ENCODE data around the gene NEK6.

Gene NEK6

DNA sequence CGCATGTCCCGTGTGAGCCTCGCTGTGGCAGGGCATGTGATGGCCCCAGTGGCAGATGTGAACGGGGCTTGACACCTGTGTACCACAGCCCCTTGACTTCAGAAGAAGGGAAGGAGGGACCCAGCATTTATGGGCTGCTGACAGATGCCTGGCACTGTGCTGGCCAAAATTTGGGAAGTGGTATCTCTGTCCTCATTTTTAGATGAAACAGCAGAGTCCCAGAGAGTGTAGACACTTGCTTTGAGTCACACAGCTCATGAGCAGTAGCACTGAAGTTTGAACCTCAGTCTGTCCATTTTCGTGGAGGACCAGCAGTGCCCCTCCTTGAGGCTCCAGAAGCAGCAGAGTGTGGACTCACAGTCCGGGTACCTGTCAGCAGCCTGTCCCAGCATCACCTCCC lies 16.5 kb downstream of the NEK6 start:
- TF ChIP-seq REST (IDR thresholded peaks at IDR 0.05; ENCODE audit: insufficient read depth in 1 of 2, low read depth in 2 of 2, low read length in 2 of 2) (no peak), POLR2AphosphoS5 (IDR thresholded peaks at IDR 0.05; ENCODE audit: low read depth, low read length) (no peak), TAF1 (IDR thresholded peaks at IDR 0.05; ENCODE audit: borderline replicate concordance, insufficient read depth, low read length) (no peak), FOXP2 (optimal IDR thresholded peaks at IDR 0.05; ENCODE audit: borderline replicate concordance, extremely low read depth, extremely low read length, insufficient read depth) (no peak), SIN3A (IDR thresholded peaks at IDR 0.05; ENCODE audit: borderline replicate concordance, insufficient read depth, low read length) (no peak)

GRCh38 chr9:124274738-124275137 lies 17.0 kb downstream of the NEK6 start:
- TF ChIP-seq TAF1 (IDR thresholded peaks at IDR 0.05; ENCODE audit: borderline replicate concordance, insufficient read depth, low read length) (no peak), SIN3A (IDR thresholded peaks at IDR 0.05; ENCODE audit: borderline replicate concordance, insufficient read depth, low read length) (no peak), POLR2AphosphoS5 (IDR thresholded peaks at IDR 0.05; ENCODE audit: low read depth, low read length) (no peak), REST (IDR thresholded peaks at IDR 0.05; ENCODE audit: insufficient read depth in 1 of 2, low read depth in 2 of 2, low read length in 2 of 2) (no peak), FOXP2 (optimal IDR thresholded peaks at IDR 0.05; ENCODE audit: borderline replicate concordance, extremely low read depth, extremely low read length, insufficient read depth) (no peak)

DNA sequence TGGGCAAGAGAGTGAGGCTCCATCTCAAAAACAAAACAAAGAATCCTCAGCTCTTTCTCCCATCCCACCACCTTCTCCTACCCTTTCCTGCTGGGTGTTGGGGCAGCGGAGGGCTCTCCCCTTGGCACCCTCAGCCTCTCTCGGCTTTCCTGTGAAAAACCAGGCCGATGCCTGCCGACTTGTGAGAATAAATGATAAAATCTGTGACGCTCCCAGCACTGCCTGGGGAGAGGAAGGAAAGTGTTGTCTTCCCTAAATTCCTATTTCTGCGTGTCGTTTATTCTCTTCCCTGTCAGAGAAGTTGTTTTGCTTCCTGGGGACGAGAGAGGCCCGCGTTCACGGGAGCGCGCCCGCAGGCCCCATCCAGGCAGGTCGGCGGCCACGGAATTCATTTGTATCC lies 19.7 kb downstream of the NEK6 start:
- TF ChIP-seq TAF1 (IDR thresholded peaks at IDR 0.05; ENCODE audit: borderline replicate concordance, insufficient read depth, low read length) (no peak), REST (IDR thresholded peaks at IDR 0.05; ENCODE audit: insufficient read depth in 1 of 2, low read depth in 2 of 2, low read length in 2 of 2) (no peak), SIN3A (IDR thresholded peaks at IDR 0.05; ENCODE audit: borderline replicate concordance, insufficient read depth, low read length) (no peak), FOXP2 (optimal IDR thresholded peaks at IDR 0.05; ENCODE audit: borderline replicate concordance, extremely low read depth, extremely low read length, insufficient read depth) (no peak), POLR2AphosphoS5 (IDR thresholded peaks at IDR 0.05; ENCODE audit: low read depth, low read length) (no peak)

DNA sequence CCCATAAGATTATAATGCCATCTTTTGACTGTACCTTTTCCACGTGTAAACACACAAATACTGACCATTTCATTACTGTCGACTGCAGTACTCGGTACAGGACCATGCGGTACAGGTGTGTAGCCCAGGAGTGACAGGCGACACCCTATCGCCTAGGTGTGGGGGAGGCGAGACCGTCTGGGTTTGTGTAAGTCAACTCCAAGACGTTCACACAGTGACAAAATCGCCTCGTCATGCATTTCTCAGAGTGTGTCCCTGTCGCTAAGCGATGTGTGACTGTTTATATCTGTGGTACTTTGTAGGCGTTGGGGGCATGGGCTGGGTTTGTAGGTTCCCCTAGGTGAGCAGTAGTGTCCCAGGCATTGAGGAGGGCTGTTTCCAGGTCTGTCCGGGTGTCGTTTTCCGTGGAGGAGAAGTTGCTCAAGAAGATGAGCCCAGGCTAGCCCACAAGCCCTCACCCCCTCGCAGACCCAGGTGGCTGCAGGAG lies 20.3 kb downstream of the NEK6 start:
- TF ChIP-seq TAF1 (IDR thresholded peaks at IDR 0.05; ENCODE audit: borderline replicate concordance, insufficient read depth, low read length) (no peak), POLR2AphosphoS5 (IDR thresholded peaks at IDR 0.05; ENCODE audit: low read depth, low read length) (no peak), FOXP2 (optimal IDR thresholded peaks at IDR 0.05; ENCODE audit: borderline replicate concordance, extremely low read depth, extremely low read length, insufficient read depth) (no peak), REST (IDR thresholded peaks at IDR 0.05; ENCODE audit: insufficient read depth in 1 of 2, low read depth in 2 of 2, low read length in 2 of 2) (no peak), SIN3A (IDR thresholded peaks at IDR 0.05; ENCODE audit: borderline replicate concordance, insufficient read depth, low read length) (no peak)

Data from PFSK-1 (cell line).